ENCODE results near the gene CENPA.

The CENPA gene

DNA sequence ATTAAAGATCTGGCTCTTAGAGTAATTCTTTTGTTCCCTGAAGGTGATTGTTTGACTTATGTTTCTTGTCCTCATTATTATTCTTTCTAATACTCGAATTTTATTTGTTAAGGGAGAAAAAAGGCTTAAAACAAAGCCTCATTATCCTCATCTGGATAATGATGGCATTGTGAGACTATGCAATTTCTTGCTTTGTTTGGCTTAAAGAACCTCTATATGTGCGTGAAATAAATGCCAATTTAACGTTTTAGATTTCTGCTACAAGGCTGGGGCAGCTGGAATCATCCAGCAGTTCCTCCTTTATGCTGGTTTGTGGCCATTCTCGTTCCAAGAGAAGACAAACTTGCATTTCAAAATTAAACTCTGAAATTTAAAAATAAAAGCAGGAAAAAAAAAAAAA lies 57.2 kb downstream of the CENPA start:
- no peak for DNase-seq (ENCODE audit: low read depth)
- H3K4me3 ChIP-seq (ENCODE audit: control insufficient read depth, low read depth, low read length) = no peak overlapping the region
- TF ChIP-seq, protein P1, sequence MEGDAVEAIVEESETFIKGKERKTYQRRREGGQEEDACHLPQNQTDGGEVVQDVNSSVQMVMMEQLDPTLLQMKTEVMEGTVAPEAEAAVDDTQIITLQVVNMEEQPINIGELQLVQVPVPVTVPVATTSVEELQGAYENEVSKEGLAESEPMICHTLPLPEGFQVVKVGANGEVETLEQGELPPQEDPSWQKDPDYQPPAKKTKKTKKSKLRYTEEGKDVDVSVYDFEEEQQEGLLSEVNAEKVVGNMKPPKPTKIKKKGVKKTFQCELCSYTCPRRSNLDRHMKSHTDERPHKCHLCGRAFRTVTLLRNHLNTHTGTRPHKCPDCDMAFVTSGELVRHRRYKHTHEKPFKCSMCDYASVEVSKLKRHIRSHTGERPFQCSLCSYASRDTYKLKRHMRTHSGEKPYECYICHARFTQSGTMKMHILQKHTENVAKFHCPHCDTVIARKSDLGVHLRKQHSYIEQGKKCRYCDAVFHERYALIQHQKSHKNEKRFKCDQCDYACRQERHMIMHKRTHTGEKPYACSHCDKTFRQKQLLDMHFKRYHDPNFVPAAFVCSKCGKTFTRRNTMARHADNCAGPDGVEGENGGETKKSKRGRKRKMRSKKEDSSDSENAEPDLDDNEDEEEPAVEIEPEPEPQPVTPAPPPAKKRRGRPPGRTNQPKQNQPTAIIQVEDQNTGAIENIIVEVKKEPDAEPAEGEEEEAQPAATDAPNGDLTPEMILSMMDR (conservative IDR thresholded peaks at IDR 0.05; ENCODE audit: control insufficient read depth, insufficient read depth, low read depth, low read length) = no peak

Data from fibroblast of mammary gland (primary cell).